Measurements from ENCODE around the gene CLSTN1. TPM values are rescaled to one million over a fixed set of nuclear protein-coding genes. Genes with fewer than 3 reads are reported as not detected.

The CLSTN1 gene
- total and polyA plus RNA-seq, 10 of the 15 experiments (the other 5 are each of a cell fraction or from before 2014, with no cell fraction given), result 2.7 to 64.4 (median 23.2) TPM

DNA sequence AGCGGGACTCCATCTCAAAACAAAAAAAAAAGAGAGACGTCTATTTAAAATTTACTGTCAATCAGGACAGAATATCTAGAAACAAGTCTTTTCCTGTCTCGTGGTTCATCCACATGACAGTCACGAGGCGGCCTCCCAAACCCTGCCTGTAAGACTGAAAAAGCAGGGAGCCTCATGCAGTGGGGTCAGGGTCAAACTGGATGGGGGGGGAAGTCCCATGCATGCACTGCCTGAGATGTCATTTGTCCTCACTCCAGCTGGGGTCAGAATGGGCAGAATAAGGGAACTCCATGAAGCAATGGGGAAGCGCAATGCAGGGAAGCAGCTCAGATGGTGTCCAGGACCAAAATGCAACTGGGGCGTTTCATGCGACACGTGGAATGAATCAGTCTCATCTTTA is 86.7 kb downstream of the CLSTN1 start:
- peaks cover 37 to 38% of the 10 kb centered on the region in 2 experiments for H3K36me3 ChIP-seq (ENCODE audit: control insufficient read depth in 2 of 2, insufficient read depth in 2 of 2, low read length in 1 of 2)
- TF ChIP-seq ZNF274 (IDR thresholded peaks at IDR 0.05; ENCODE audit: insufficient read depth, insufficient read length) (no peak), POLR2AphosphoS5 (IDR thresholded peaks at IDR 0.05; ENCODE audit: low read length) (no peak), IKZF1 (conservative IDR thresholded peaks at IDR 0.05) (no peak), YBX1 (IDR thresholded peaks at IDR 0.05) (no peak), E4F1 (IDR thresholded peaks at IDR 0.05; ENCODE audit: borderline replicate concordance, partially characterized antibody) (no peak), NFIC (IDR thresholded peaks at IDR 0.05; ENCODE audit: low read depth, low read length) (no peak)
- TF ChIP-seq, protein P1, sequence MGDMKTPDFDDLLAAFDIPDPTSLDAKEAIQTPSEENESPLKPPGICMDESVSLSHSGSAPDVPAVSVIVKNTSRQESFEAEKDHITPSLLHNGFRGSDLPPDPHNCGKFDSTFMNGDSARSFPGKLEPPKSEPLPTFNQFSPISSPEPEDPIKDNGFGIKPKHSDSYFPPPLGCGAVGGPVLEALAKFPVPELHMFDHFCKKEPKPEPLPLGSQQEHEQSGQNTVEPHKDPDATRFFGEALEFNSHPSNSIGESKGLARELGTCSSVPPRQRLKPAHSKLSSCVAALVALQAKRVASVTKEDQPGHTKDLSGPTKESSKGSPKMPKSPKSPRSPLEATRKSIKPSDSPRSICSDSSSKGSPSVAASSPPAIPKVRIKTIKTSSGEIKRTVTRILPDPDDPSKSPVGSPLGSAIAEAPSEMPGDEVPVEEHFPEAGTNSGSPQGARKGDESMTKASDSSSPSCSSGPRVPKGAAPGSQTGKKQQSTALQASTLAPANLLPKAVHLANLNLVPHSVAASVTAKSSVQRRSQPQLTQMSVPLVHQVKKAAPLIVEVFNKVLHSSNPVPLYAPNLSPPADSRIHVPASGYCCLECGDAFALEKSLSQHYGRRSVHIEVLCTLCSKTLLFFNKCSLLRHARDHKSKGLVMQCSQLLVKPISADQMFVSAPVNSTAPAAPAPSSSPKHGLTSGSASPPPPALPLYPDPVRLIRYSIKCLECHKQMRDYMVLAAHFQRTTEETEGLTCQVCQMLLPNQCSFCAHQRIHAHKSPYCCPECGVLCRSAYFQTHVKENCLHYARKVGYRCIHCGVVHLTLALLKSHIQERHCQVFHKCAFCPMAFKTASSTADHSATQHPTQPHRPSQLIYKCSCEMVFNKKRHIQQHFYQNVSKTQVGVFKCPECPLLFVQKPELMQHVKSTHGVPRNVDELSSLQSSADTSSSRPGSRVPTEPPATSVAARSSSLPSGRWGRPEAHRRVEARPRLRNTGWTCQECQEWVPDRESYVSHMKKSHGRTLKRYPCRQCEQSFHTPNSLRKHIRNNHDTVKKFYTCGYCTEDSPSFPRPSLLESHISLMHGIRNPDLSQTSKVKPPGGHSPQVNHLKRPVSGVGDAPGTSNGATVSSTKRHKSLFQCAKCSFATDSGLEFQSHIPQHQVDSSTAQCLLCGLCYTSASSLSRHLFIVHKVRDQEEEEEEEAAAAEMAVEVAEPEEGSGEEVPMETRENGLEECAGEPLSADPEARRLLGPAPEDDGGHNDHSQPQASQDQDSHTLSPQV (IDR thresholded peaks at IDR 0.05), result no peak
- H3K27me3 ChIP-seq (replicated peaks in 1 of 2; ENCODE audit: control insufficient read depth in 2 of 2, insufficient read depth in 2 of 2, low read length in 1 of 2), result no peaks in the 10 kb centered on the region
- H3K4me1 ChIP-seq (ENCODE audit: control insufficient read depth, insufficient read depth, low read length), result peaks cover 5% of the 10 kb centered on the region; the same call in 1 of the 2 replicates
- no peaks in the 10 kb centered on the region for H4K20me1 ChIP-seq (ENCODE audit: control insufficient read depth, insufficient read depth)
- intact Hi-C loops (cut with micrococcal nuclease; ENCODE audit: unreplicated experiment), result no loop called here
- no peak overlapping the region for H3K9ac ChIP-seq (ENCODE audit: control insufficient read depth, insufficient read depth, low read length)
- no peak for DNase-seq (ENCODE audit: low read depth, low spot score)
- H2AFZ ChIP-seq (ENCODE audit: control insufficient read depth, low read depth, low read length), result no peak overlapping the region
- no peak overlapping the region for H3K4me2 ChIP-seq (ENCODE audit: control insufficient read depth, insufficient read depth)
- FAIRE-seq, result no peak
- H3K4me3 ChIP-seq, result no peak overlapping the region
- BruUV-seq (replicated peaks), result no TSS peak
- ChIA-PET RAD21 (ENCODE audit: unreplicated experiment) (no interaction called here), CTCF (interaction anchor here (1.3 kb wide), 1 partner anchor 50 kb away, joined by 3 read pairs; no protein-coding TSS in a partner anchor), POLR2A (interaction anchor here (0.6 kb wide), 1 partner anchor 9 kb away, joined by 4 read pairs; no protein-coding TSS in a partner anchor), SMC1A (ENCODE audit: uncharacterized antibody, unreplicated experiment) (no interaction called here)
- H3K27ac ChIP-seq (ENCODE audit: control insufficient read depth, insufficient read depth), result no peak overlapping the region
- H3K79me2 ChIP-seq (ENCODE audit: control insufficient read depth, insufficient read depth, low read length), result no peaks in the 10 kb centered on the region
- 91% methylated on average over 9 of the region's 9 CpGs for WGBS (ENCODE audit: insufficient coverage, insufficient replicate concordance, low lambda C conversion rate, missing lambda C conversion rate)
- ATAC-seq, result no peak
- in situ Hi-C loops (cut with MboI), result no loop called here
- H3K9me3 ChIP-seq (replicated peaks; ENCODE audit: control insufficient read depth, insufficient read depth, low read length), result no peaks in the 10 kb centered on the region; the same call in 2 of the 3 replicates
